Amniotic stem cell (primary cell): ENCODE results near the gene RPS3A.
A peak's percentile ranks its signal among the peaks of the same experiment; 100 is the strongest.
"Not testable (repeated sequence)": the region's sequence is repeated elsewhere in the genome, so short reads cannot be mapped to it uniquely, and the experiment has no call there.

Experiments
- DNase-seq: peaks from one replicate; lab custom pipeline; 2025; lab: John Stamatoyannopoulos, UW

Gene RPS3A

DNA sequence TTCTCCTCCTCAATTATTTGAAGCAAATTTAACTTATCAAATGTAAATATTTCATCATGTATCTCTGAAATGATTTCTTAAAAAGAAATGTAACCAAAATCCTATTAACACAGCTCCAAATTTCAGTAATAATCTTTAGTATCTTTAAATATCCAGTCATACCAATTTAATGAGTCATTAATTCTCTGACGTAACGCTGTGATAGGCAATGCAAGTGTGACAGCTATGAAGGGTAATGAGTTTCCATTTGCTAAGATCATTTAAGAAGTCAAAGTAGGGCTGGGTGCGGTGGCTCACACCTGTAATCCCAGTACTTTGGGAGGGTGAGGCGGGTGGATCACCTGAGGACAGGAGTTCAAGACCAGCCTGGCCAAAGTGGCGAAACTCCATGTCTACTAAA lies 15.6 kb downstream of the RPS3A start:
- DNase-seq: no peak

DNA sequence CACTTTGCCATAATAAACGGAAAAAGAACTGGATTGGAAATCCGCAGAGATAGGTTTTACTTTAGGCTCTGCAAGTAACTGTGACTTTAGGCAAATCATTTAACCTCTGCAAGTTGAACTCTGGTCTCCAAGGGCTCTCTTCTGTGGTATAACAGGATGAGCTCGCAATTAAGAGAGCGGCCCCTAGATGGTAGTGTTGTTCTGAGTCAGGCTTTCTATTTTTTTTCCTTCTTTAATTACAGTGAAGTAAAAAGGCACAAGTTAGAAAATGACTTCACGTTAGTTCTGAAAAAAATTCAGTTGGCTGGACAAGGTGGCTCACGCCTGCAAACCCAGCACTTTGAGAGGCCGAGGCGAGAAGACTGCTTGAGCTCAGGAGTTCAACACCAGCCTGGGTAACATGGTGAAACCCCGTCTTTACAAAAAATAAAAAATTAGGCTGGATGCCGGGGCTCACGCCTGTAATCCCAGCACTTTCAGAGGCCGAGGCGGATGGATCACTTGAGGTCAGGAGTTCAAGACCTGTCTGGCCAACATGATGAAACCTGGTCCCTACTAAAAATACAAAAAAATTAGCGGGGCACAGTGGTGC lies 18.0 kb downstream of the RPS3A start:
- peak; percentile 43 for DNase-seq

DNA sequence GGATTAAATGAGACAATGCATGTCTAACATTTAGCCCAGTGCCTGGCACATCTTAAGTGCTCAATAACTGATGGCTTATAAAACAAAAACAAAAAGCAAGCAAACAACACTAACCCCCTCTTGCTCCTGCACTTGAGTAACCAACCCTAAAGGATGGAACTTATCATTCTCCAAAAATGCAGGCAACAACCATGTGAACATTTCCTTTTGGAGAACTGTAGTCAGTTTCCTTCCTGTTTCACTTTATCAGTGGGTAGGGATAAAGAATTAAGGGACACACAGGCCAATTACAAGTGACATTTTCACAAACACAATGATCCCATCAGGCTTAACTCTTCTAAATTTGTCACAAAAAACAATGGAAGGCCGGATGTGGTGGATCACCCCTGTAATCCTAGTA lies 30.4 kb downstream of the RPS3A start:
- no peak for DNase-seq

DNA sequence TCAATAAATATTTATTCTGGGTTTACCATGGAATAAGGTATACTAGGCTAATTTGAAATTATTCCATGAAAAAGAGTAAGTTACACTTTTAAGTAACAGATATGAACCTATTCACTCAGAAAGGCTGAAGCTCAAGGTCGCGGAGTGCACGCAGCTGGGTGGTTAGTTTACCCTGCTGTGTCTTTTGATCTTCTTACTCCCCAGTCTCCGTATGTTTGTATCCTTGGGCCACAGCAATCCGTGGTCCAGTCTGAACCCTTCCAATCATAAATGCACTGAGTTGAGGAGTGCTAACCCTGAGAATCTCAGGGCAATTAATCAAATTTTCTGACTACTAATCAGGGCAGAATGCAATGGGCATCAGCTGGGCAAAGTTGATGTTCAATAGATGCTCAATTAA lies 33.9 kb downstream of the RPS3A start:
- no peak for DNase-seq

DNA sequence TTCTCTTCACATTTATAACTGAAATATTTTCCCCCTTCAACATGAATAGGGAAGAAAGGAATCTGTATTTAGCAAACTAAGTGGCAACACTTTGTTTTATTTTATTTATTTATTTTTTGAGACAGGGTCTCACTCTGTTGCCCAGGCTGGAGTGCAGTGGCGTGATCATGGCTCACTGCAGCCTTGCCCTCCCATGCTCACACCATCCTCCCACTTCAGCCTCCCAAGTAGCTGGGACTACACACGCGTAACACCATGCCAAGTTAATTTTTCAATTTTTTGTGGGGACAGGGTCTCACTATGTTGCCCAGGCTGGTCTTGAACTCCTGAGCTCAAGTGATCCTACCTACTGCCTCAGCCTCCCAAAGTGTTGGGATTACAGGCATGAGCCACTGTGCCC lies 36.6 kb downstream of the RPS3A start:
- not testable (repeated sequence) for DNase-seq

DNA sequence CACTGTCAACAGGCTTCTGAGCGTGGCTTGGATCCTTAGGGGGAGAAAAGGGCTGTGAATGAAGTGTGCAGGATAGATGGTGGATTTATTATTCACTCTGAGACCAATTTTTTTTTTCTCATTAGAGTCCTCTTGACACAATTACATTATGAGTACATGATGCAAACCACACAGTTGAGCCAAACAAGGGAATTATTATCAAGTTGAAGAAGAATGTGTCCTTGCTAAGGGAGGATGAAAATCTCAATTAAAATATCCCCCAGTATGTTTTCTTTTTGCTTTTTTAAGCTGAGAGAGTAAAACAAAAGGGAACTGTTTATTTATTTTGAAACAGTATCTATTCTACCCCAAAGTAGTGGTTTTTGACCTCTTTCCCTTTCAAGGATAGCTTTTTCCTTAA lies 40.4 kb downstream of the RPS3A start:
- no peak for DNase-seq

DNA sequence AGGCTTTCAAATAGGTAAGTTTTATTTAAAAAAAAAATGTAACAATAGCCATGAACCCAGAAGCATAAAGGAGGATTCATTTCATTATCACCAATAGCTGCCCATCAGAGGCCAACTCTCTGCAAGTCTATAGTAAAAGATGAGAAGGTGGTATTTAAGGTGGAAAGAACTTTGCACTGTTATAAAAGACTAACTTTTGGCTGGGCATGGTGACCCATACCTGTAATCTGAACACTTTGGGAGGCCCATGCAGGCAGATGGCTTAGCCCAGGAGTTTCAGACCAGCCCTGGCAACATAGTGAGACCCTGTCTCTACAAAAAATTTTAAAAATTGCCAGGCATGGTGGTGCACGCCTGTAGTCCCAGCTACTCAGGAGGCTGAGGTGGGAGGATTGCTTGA lies 43.3 kb downstream of the RPS3A start:
- DNase-seq: no peak

DNA sequence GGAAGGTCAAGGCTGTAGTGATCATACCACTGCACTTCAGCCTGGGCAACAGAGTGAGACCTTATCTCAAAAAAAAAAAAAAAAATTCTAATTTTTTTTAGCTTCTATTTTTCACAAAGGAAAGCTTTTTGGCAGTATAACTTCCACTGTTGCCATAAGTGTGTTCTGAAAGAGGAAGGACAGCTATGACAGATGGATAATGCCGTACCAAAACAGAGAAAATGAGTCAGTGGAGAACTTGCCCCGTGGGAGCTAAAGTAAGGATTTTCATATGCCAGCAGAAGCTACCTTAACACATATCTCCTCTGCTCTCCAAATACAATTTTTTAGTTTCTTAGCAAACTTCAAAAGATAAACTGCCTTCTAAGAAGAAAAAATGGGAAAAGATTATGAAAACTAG lies 43.7 kb downstream of the RPS3A start:
- DNase-seq: no peak

DNA sequence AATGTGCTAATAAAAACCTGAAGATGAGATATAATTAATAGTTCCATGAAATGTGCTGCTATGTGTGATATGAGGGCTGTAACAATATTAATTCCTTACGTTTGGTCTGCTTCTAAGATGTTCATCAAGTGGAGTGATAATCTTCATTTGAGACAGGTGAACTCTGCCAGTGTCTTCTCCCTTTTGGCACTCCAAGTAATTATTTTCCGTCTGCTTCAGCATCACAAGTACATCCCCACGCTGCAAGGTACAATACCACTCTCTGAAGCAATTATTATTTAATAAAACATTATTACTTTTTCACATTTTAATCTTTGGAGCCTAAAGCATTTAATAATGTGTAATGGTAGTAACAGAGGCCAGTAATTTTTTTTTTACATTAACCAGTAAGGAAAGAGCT lies 44.4 kb downstream of the RPS3A start:
- DNase-seq: no peak

DNA sequence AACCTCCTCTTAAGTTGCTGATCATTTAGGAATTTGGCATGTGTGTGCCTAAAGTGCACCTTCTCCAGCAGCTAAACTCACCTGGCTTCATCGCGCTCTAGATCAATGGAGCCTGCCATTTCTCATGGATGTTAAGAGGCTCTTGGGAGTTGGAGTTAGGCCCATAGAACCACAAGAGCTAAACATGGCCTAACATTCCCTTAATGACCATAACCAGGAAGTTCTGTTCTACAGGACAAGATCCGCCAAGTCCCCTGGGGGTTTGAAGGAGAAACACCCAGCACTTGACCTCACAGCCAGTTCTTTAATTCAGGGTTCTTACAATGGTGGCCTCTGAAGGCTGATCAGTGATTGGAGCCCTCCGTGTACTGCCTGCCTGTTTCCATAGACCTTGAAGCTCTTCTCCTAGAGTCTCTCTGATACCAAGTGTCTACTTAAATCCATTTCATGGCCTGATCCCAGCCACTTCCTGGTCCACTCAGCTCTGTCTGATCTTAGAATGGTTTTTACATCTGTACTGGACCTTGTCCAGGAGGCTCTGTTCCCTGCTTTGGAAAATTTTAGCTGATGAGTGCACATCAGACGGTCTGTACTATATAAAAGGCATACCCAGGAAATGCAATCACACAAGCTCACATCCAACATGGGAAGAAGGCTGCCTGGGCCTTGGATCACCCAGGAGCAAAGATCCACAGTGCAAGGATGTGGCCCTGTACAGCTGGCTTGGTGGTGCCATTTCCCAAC lies 45.1 kb downstream of the RPS3A start:
- DNase-seq: no peak

DNA sequence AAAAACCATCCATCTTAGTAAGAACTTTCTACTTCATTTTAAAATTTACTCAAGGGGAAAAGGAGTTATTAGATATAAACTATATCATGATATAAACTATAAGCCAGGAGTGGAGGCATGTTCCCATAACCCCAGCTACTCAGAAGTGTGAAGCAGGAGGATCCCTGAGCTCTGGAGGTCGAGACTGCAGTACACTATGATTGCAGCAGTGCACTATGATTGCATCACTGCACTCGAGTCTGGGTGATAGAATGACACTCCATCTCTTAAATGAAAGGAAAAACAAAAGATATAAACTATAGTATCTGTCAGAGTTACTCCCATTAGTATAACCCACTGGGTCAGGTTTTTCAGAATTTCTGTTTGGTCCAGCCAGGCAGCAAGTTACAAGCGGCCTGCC lies 47.6 kb downstream of the RPS3A start:
- no peak for DNase-seq

DNA sequence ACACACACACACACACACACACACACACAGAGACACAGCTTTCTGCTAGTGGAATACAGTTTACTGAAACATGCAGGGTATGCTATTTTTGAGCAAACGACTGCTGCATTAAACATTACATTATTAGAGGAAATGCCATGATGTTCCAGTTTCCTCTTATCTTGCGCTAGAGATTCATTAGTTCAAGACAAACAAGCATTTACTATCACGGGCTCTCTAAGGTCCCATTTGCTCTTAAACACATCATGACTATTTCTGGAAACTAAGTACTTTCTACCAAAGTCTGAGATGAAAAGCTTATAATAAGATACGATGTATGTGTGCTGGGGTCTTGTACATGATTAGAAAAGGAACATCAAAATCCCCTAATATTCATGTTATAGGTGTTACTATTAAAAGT lies 48.8 kb downstream of the RPS3A start:
- DNase-seq: no peak

DNA sequence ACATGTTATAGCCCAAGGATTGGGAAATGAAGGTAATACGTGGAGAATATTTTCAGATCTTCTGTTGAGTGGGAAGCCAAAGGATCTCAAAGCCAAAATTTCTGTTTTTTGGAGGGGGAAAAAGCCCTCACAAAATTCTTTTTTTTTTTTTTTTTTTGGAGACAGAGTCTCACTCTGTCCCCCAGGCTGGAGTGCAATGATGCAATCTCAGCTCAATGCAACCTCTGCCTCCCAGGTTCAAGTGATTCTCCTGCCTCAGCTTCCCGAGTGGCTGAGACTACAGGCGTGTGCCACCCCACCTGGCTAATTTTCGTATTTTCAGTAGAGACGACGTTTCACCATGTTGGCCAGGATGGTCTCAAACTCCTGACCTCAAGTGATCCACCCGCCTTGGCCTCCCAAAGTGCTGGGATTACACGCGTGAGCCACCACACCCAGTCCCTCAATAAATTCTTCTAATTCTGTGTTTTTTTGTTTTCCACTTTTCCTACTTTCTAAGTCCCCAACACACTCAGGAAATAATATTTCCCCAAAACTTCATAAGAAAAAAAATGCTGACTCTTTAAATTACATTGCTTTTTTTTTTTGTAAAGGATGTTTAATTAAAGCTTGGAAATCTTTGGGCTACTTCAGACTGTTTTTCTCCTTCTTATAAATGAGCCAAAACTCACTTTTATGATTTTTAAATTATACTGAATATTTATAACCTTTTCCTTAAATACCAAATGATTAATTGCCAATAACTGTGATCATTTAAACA lies 51.6 kb downstream of the RPS3A start:
- no peak for DNase-seq

DNA sequence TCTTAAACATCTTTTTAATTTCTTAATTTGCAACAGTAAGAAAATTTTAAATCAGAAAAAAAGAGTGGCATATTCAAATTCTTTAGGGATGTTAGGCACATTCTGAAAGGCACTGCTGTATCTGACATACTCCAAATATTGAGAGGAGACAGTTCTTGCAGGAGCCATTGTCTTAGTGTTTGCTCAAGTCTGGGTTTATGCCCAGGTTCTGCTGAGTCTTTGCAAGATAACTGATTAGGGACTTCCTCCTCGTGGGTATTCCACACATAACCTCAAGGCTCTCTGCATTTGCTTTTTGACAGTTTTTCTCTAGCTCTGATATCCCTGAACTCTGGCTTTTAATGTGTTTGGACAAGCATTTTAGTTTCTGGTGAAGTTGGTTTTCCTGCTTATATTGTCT lies 52.6 kb downstream of the RPS3A start:
- no peak for DNase-seq

DNA sequence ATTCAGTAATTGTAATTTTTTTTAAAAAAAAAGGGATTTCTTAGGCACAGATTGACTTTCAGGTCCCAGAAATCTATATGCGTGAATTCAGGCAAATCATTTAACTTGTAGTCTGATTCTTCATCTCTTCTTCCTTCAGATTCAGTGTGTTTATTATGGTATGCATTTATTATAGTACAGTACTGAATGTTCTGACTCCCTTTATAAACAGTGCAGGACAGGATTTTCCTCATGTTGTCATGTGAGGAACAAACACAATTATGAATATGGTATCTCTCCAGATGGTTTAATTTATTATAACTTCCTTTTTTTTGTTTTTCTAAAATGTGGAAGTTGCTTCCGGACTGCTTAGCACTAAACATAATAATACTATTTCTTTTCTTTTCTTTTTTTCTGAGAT lies 54.2 kb downstream of the RPS3A start:
- DNase-seq: no peak
